ENCODE data around the gene RIPK3. TPM values are rescaled to one million over a fixed set of nuclear protein-coding genes. Genes with fewer than 3 reads are reported as not detected.

Gene RIPK3
- total RNA-seq, 4 donors from 2014 or later, result 6.8 to 13.7 (median 11.1) TPM

DNA sequence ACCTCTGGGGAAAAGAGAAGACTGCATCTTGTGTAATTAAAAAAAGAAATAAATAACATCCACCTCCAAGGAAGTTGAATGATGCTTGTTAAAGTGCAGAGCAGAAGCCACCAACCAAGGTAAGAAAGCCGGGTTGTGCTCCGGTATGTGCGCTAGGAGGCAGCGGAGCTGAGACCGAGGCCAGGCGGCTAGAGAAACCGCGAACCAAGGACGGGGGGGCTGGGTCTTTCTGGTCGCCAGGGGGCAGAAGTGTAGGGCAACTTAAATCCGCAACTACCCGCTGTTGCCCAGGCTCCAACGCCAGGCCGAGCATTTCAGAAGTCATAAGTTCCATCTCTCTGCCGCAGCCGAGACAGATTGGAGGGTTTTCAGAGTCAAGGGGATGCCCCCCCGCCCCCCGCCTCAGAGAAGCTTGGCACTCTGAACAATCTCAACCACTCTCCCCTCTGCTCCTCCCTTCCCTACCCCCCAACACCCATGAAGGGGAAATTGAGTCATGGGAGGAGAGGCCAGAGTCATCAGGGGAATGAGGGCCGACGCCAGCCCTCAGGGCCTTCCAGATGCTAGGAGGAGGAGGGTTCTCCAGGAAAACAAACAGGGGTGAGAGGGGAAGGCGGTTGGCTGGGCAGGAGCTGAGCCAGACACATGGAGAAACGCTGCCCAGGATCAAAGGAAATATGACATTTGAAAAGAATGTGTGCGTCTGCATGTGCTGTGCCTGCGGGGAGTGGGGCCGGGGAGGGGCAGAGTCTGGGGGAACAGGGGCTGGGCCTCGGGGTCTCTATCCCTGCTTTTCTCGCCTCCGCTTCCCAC, 26.0 kb upstream of the RIPK3 start:
- WGBS, result 5% methylated on average over 28 of the region's 28 CpGs
- peak in 1 of 3 donors; percentile 21 for TF ChIP-seq POLR2AphosphoS5 (IDR thresholded peaks at IDR 0.05)
- TF ChIP-seq POLR2A (IDR thresholded peaks at IDR 0.05), result no peak
- TF ChIP-seq EP300 (IDR thresholded peaks at IDR 0.05), result no peak
- TF ChIP-seq, protein P1, sequence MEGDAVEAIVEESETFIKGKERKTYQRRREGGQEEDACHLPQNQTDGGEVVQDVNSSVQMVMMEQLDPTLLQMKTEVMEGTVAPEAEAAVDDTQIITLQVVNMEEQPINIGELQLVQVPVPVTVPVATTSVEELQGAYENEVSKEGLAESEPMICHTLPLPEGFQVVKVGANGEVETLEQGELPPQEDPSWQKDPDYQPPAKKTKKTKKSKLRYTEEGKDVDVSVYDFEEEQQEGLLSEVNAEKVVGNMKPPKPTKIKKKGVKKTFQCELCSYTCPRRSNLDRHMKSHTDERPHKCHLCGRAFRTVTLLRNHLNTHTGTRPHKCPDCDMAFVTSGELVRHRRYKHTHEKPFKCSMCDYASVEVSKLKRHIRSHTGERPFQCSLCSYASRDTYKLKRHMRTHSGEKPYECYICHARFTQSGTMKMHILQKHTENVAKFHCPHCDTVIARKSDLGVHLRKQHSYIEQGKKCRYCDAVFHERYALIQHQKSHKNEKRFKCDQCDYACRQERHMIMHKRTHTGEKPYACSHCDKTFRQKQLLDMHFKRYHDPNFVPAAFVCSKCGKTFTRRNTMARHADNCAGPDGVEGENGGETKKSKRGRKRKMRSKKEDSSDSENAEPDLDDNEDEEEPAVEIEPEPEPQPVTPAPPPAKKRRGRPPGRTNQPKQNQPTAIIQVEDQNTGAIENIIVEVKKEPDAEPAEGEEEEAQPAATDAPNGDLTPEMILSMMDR (IDR thresholded peaks at IDR 0.05), result peak; percentile 86 to 87
- Histone ChIP-seq H3K4me1 (peaks cover 46% of the 10 kb centered on the region), H3K27ac (peak overlapping the region; percentile 94), H3K36me3 (no peaks in the 10 kb centered on the region), H3K9me3 (no peaks in the 10 kb centered on the region), H3K27me3 (peaks cover 3% of the 10 kb centered on the region), H3K4me3 (peak overlapping the region; percentile 63)
- peak; percentile 93 to 94 for DNase-seq (ENCODE audit: low spot score in 2 of 2)

DNA sequence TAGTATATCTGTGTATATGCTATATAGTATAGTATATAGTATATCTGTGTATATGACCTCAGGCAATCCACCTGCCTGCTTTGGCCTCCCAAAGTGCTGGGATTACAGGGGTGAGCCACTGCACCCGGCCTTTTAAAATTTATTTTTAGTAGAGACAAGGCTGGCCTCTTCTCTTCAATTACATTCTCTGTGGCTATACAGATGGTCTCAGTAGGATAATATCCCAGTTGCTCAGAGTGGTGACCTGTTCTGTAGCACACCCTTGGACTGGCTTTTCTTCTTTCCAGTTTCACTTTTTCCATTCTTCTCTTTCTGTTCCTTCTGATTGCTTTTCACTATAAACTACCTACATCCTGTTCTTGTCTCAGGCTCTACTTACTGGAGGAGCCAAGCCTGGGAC, 25.1 kb upstream of the RIPK3 start:
- TF ChIP-seq EP300 (IDR thresholded peaks at IDR 0.05), result no peak
- no peak for TF ChIP-seq POLR2AphosphoS5 (IDR thresholded peaks at IDR 0.05)
- TF ChIP-seq POLR2A (IDR thresholded peaks at IDR 0.05), result no peak
- TF ChIP-seq, protein P1 (IDR thresholded peaks at IDR 0.05), result no peak
- no peak overlapping the region for H3K27ac ChIP-seq
- peaks cover 46% of the 10 kb centered on the region for H3K4me1 ChIP-seq
- H3K36me3 ChIP-seq, result no peaks in the 10 kb centered on the region
- no peak for DNase-seq (ENCODE audit: low spot score in 2 of 2)
- peaks cover 3% of the 10 kb centered on the region for H3K27me3 ChIP-seq
- H3K4me3 ChIP-seq, result no peak overlapping the region
- no peaks in the 10 kb centered on the region for H3K9me3 ChIP-seq
- 69% methylated on average over 1 of the region's 1 CpG for WGBS

DNA sequence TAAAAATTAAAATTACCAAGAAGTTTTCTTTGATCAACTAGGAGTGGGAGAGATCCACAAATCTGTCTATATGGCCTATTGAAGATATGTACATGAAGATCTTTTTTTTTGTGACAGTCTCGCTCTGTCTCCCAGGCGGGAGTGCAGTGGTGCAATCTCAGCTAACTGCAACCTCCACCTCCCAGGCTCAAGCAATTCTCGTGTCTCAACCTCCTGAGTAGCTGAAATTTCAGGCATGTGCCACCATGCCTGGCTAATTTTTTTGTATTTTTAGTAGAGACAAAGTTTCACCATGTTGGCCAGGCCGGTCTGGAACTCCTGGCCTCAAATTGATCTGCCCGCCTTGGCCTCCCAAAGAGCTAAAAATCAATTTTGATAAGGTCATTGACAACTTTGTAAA, 23.6 kb upstream of the RIPK3 start:
- H3K4me3 ChIP-seq, result no peak overlapping the region
- H3K36me3 ChIP-seq, result no peaks in the 10 kb centered on the region
- no peak for TF ChIP-seq POLR2AphosphoS5 (IDR thresholded peaks at IDR 0.05)
- TF ChIP-seq, protein P1 (IDR thresholded peaks at IDR 0.05), result no peak
- no peak for TF ChIP-seq EP300 (IDR thresholded peaks at IDR 0.05)
- TF ChIP-seq POLR2A (IDR thresholded peaks at IDR 0.05), result no peak
- H3K27me3 ChIP-seq, result peaks cover 3% of the 10 kb centered on the region
- 87% methylated on average over 5 of the region's 5 CpGs for WGBS
- no peak for DNase-seq (ENCODE audit: low spot score in 2 of 2)
- peaks cover 37% of the 10 kb centered on the region for H3K4me1 ChIP-seq
- H3K9me3 ChIP-seq, result no peaks in the 10 kb centered on the region
- no peak overlapping the region for H3K27ac ChIP-seq

DNA sequence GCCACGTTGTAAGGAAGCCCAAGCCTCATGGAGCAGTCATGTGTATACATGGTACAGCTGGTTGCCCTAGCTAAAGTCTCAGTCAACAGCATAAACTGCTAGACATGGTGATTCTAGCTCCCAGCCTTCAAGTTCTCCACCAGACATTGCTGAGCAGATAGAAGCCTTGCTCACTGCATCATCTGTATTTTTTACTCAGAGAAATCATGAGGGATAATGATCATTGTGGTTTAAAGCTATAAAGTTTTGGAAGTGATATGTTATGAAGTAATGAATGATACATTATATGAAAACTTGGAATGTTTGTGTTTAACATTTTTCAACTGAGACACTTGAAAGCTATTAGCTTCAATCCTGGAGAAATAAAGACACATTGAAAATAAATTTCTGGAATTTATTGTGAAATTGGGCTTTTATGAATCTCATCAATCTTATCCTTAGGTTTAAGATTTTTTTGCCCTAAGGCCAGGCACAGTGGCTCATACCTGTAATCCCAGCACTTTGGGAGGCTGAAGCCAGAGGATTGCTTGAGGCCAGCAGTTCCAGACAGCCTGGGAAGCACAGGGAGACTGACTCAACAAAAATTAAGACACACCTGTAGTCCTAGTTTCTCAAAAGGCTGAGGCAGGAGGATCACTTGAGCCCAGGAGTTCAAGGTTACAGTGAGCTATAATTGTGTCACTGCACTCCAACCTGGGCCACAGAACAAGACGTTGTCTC, 22.6 kb upstream of the RIPK3 start:
- no peak for DNase-seq (ENCODE audit: low spot score in 2 of 2)

More for the DNA sequence above, 22.6 kb upstream of the RIPK3 start:
- Histone ChIP-seq H3K4me3 (no peak overlapping the region), H3K4me1 (peaks cover 27% of the 10 kb centered on the region), H3K36me3 (no peaks in the 10 kb centered on the region), H3K27ac (no peak overlapping the region), H3K27me3 (no peaks in the 10 kb centered on the region), H3K9me3 (no peaks in the 10 kb centered on the region)
- 69% methylated on average over 2 of the region's 2 CpGs for WGBS
- TF ChIP-seq EP300 (IDR thresholded peaks at IDR 0.05) (no peak), POLR2A (IDR thresholded peaks at IDR 0.05) (no peak), POLR2AphosphoS5 (IDR thresholded peaks at IDR 0.05) (no peak)
- TF ChIP-seq, protein P1 (IDR thresholded peaks at IDR 0.05), result no peak
